Measurements from ENCODE around the gene IL20RA. TPM values are rescaled to one million over a fixed set of nuclear protein-coding genes. Genes with fewer than 3 reads are reported as not detected.

IL20RA gene
- total and polyA plus RNA-seq, 2 of the 8 experiments (the other 6 are each of a cell fraction or from before 2014, with no cell fraction given), result 1.3 to 1.7 TPM

DNA sequence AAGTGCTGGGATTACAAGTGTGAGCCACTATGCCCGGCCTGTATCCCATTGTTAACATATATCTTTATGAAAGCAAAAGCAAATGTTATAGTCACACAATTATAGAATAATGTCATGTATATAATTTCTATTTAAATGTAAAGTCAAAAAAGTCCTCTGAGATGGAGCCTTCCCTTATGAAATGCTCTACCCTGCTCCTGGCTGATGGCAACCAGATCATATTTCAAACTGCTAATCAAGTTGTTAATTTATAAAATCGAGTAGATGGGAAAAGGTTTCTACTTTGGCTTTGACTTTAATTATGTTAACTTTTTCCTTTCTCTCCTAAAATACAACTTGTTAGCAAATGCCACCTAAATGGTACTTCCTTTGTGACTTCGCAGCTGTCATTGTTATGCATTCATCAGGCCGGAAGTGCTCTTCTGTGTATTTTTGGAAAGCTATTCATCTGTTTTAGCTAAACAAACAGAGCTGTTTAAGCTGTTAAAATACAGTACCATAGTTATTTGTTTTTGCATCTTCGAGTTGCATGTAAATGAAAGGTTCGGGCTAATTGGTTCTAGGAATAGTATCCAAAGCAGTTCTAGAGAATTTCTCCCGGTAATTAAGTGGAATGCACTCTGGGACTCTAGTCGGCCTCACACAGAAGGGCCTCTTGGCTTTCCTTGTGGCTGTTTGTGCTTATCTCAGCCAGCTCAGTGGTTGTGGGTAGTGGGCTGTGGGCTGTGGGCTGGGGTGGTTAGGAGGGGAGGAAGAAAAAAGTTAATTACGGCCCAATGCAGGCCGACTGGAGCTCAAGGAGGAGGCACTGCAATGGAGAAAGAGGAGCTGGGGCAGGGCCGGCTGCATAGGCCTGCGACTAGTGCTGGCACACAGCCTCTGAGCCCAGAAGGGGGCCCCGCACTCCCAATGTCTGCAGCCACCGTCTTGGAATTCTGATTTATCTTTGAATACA lies 87.9 kb downstream of the IL20RA start (continued):
- TF ChIP-seq TCF12 (IDR thresholded peaks at IDR 0.05; ENCODE audit: low read depth, low read length) (no peak), CBX5 (IDR thresholded peaks at IDR 0.05; ENCODE audit: low read depth, low read length) (no peak), EGR1 (IDR thresholded peaks at IDR 0.05; ENCODE audit: borderline replicate concordance, low read depth, low read length) (no peak), RAD21 (IDR thresholded peaks at IDR 0.05 in 1 of 2, conservative IDR thresholded peaks at IDR 0.05 in 1 of 2; ENCODE audit: low read depth in 2 of 2, low read length in 2 of 2) (peak; percentile 25 to 48; a peak in 3 of 4 replicates), POLR2A (IDR thresholded peaks at IDR 0.05; ENCODE audit: control extremely low read depth in 1 of 2, low read depth in 2 of 2, low read length in 2 of 2) (no peak; a peak in 1 of 3 replicates), TBP (IDR thresholded peaks at IDR 0.05; ENCODE audit: low read depth, low read length) (peak; percentile 77), TAF7 (optimal IDR thresholded peaks at IDR 0.05; ENCODE audit: borderline replicate concordance, low read depth, low read length) (peak; percentile 60), FOSL1 (IDR thresholded peaks at IDR 0.05; ENCODE audit: insufficient read depth, low read depth, low read length) (no peak), HDAC6 (IDR thresholded peaks at IDR 0.05; ENCODE audit: low read depth, low read length) (no peak)
